ENCODE results near the gene ISYNA1.

ISYNA1 gene

GRCh38 chr19:18477042-18477779 is 39.3 kb upstream of the ISYNA1 start:
- no CpG with 5 or more reads among the region's 24 CpGs for WGBS (ENCODE audit: extremely low coverage, insufficient coverage, insufficient read length)
- H2AFZ ChIP-seq (ENCODE audit: insufficient read depth, low read length, poor library complexity): no peak overlapping the region
- H3K9me3 ChIP-seq (ENCODE audit: insufficient read depth, low read depth, low read length): peaks cover 1% of the 10 kb centered on the region
- H3K27ac ChIP-seq (ENCODE audit: low read depth, low read length): no peak overlapping the region
- peaks cover 7% of the 10 kb centered on the region for H3K79me2 ChIP-seq (ENCODE audit: control insufficient read depth, insufficient read depth, low read length, poor library complexity)
- H3K23ac ChIP-seq (ENCODE audit: low read length): no peak overlapping the region
- no peak for DNase-seq
- H2BK12ac ChIP-seq (ENCODE audit: low read length): no peak overlapping the region
- H3K18ac ChIP-seq (ENCODE audit: low read length): no peak overlapping the region
- H4K8ac ChIP-seq (ENCODE audit: low read depth, low read length): no peak overlapping the region
- H3K79me1 ChIP-seq (ENCODE audit: low read length): peaks cover 6% of the 10 kb centered on the region
- no peaks in the 10 kb centered on the region for H3K27me3 ChIP-seq (ENCODE audit: insufficient read depth, low read length)
- no peak overlapping the region for H2BK120ac ChIP-seq (ENCODE audit: insufficient read depth, low read length, poor library complexity)
- no peak overlapping the region for H3K4me3 ChIP-seq (ENCODE audit: low read depth, low read length)
- peak overlapping the region; percentile 3 for H2AK5ac ChIP-seq (ENCODE audit: low read length)
- no peak overlapping the region for H2BK5ac ChIP-seq (ENCODE audit: low read depth, low read length, poor library complexity)
- H3K9ac ChIP-seq (ENCODE audit: low read length): no peak overlapping the region
- no peak overlapping the region for H4K12ac ChIP-seq (ENCODE audit: low read depth, low read length)
- no peak overlapping the region for H3K4ac ChIP-seq (ENCODE audit: low read depth, low read length)
- H4K91ac ChIP-seq (ENCODE audit: low read depth, low read length): no peak overlapping the region
- H3K4me2 ChIP-seq (ENCODE audit: low read length): no peak overlapping the region
- H3K14ac ChIP-seq (ENCODE audit: low read length): no peak overlapping the region
- H3K4me1 ChIP-seq (ENCODE audit: control insufficient read depth in 1 of 2, insufficient read depth in 2 of 2, low read length in 2 of 2): peaks cover 17 to 18% of the 10 kb centered on the region in 2 experiments
- H3K36me3 ChIP-seq (ENCODE audit: control insufficient read depth in 1 of 2, insufficient read depth in 2 of 2, low read length in 2 of 2): peaks cover 0 to 3% of the 10 kb centered on the region in 2 experiments

GRCh38 chr19:18476507-18477041 is 38.6 kb upstream of the ISYNA1 start:
- Histone ChIP-seq H3K23ac (ENCODE audit: low read length) (no peak overlapping the region), H3K79me1 (ENCODE audit: low read length) (peaks cover 6% of the 10 kb centered on the region), H3K79me2 (ENCODE audit: control insufficient read depth, insufficient read depth, low read length, poor library complexity) (peaks cover 7% of the 10 kb centered on the region), H3K9ac (ENCODE audit: low read length) (no peak overlapping the region), H2BK120ac (ENCODE audit: insufficient read depth, low read length, poor library complexity) (no peak overlapping the region), H2BK12ac (ENCODE audit: low read length) (no peak overlapping the region), H3K27ac (ENCODE audit: low read depth, low read length) (no peak overlapping the region), H4K12ac (ENCODE audit: low read depth, low read length) (no peak overlapping the region), H3K14ac (ENCODE audit: low read length) (no peak overlapping the region), H3K36me3 (ENCODE audit: control insufficient read depth in 1 of 2, insufficient read depth in 2 of 2, low read length in 2 of 2) (peaks cover 0 to 3% of the 10 kb centered on the region in 2 experiments), H4K91ac (ENCODE audit: low read depth, low read length) (no peak overlapping the region), H3K4ac (ENCODE audit: low read depth, low read length) (peak overlapping the region; percentile 10), H3K18ac (ENCODE audit: low read length) (no peak overlapping the region), H3K4me2 (ENCODE audit: low read length) (no peak overlapping the region), H2AFZ (ENCODE audit: insufficient read depth, low read length, poor library complexity) (no peak overlapping the region), H3K4me3 (ENCODE audit: low read depth, low read length) (no peak overlapping the region), H4K8ac (ENCODE audit: low read depth, low read length) (no peak overlapping the region), H3K4me1 (ENCODE audit: control insufficient read depth in 1 of 2, insufficient read depth in 2 of 2, low read length in 2 of 2) (peaks cover 17 to 18% of the 10 kb centered on the region in 2 experiments), H2BK5ac (ENCODE audit: low read depth, low read length, poor library complexity) (no peak overlapping the region), H3K27me3 (ENCODE audit: insufficient read depth, low read length) (no peaks in the 10 kb centered on the region), H3K9me3 (ENCODE audit: insufficient read depth, low read depth, low read length) (peaks cover 1% of the 10 kb centered on the region), H2AK5ac (ENCODE audit: low read length) (no peak overlapping the region)
- no peak for DNase-seq
- WGBS (ENCODE audit: extremely low coverage, insufficient coverage, insufficient read length): no CpG with 5 or more reads among the region's 14 CpGs

GRCh38 chr19:18475762-18476331 is 37.9 kb upstream of the ISYNA1 start:
- no peak overlapping the region for H3K14ac ChIP-seq (ENCODE audit: low read length)
- no CpG with 5 or more reads among the region's 19 CpGs for WGBS (ENCODE audit: extremely low coverage, insufficient coverage, insufficient read length)

GRCh38 chr19:18475004-18475453 is 37.1 kb upstream of the ISYNA1 start:
- no peak overlapping the region for H3K4me3 ChIP-seq (ENCODE audit: low read depth, low read length)
- H3K27me3 ChIP-seq (ENCODE audit: insufficient read depth, low read length): no peaks in the 10 kb centered on the region
- H2AK5ac ChIP-seq (ENCODE audit: low read length): no peak overlapping the region
- H3K23ac ChIP-seq (ENCODE audit: low read length): no peak overlapping the region
- H4K91ac ChIP-seq (ENCODE audit: low read depth, low read length): no peak overlapping the region
- H2BK12ac ChIP-seq (ENCODE audit: low read length): no peak overlapping the region
- no peak overlapping the region for H2BK120ac ChIP-seq (ENCODE audit: insufficient read depth, low read length, poor library complexity)
- H4K8ac ChIP-seq (ENCODE audit: low read depth, low read length): no peak overlapping the region
- no CpG with 5 or more reads among the region's 5 CpGs for WGBS (ENCODE audit: extremely low coverage, insufficient coverage, insufficient read length)
- H4K12ac ChIP-seq (ENCODE audit: low read depth, low read length): no peak overlapping the region
- peaks cover 0 to 7% of the 10 kb centered on the region in 2 experiments for H3K36me3 ChIP-seq (ENCODE audit: control insufficient read depth in 1 of 2, insufficient read depth in 2 of 2, low read length in 2 of 2)
- no peak overlapping the region for H3K14ac ChIP-seq (ENCODE audit: low read length)
- H2BK5ac ChIP-seq (ENCODE audit: low read depth, low read length, poor library complexity): no peak overlapping the region
- H3K18ac ChIP-seq (ENCODE audit: low read length): no peak overlapping the region
- H3K27ac ChIP-seq (ENCODE audit: low read depth, low read length): no peak overlapping the region
- H3K79me1 ChIP-seq (ENCODE audit: low read length): peaks cover 4% of the 10 kb centered on the region
- H3K4me1 ChIP-seq (ENCODE audit: control insufficient read depth in 1 of 2, insufficient read depth in 2 of 2, low read length in 2 of 2): peaks cover 15% of the 10 kb centered on the region in 2 experiments
- no peak for DNase-seq
- no peaks in the 10 kb centered on the region for H3K9me3 ChIP-seq (ENCODE audit: insufficient read depth, low read depth, low read length)
- H3K4ac ChIP-seq (ENCODE audit: low read depth, low read length): no peak overlapping the region
- no peak overlapping the region for H2AFZ ChIP-seq (ENCODE audit: insufficient read depth, low read length, poor library complexity)
- peaks cover 5% of the 10 kb centered on the region for H3K79me2 ChIP-seq (ENCODE audit: control insufficient read depth, insufficient read depth, low read length, poor library complexity)
- H3K4me2 ChIP-seq (ENCODE audit: low read length): no peak overlapping the region
- H3K9ac ChIP-seq (ENCODE audit: low read length): no peak overlapping the region

More at GRCh38 chr19:18475762-18476331, 37.9 kb upstream of the ISYNA1 start:
- H3K36me3 ChIP-seq (ENCODE audit: control insufficient read depth in 1 of 2, insufficient read depth in 2 of 2, low read length in 2 of 2): peaks cover 0 to 3% of the 10 kb centered on the region in 2 experiments
- H3K79me2 ChIP-seq (ENCODE audit: control insufficient read depth, insufficient read depth, low read length, poor library complexity): peaks cover 7% of the 10 kb centered on the region
- H2AFZ ChIP-seq (ENCODE audit: insufficient read depth, low read length, poor library complexity): no peak overlapping the region
- no peaks in the 10 kb centered on the region for H3K27me3 ChIP-seq (ENCODE audit: insufficient read depth, low read length)
- DNase-seq: no peak
- no peak overlapping the region for H2BK12ac ChIP-seq (ENCODE audit: low read length)
- H3K4me2 ChIP-seq (ENCODE audit: low read length): no peak overlapping the region
- no peak overlapping the region for H3K27ac ChIP-seq (ENCODE audit: low read depth, low read length)
- H2AK5ac ChIP-seq (ENCODE audit: low read length): no peak overlapping the region
- no peak overlapping the region for H3K4me3 ChIP-seq (ENCODE audit: low read depth, low read length)
- no peak overlapping the region for H4K12ac ChIP-seq (ENCODE audit: low read depth, low read length)
- H3K18ac ChIP-seq (ENCODE audit: low read length): no peak overlapping the region
- H4K91ac ChIP-seq (ENCODE audit: low read depth, low read length): no peak overlapping the region
- no peak overlapping the region for H3K4ac ChIP-seq (ENCODE audit: low read depth, low read length)
- H3K9ac ChIP-seq (ENCODE audit: low read length): no peak overlapping the region
- H3K23ac ChIP-seq (ENCODE audit: low read length): no peak overlapping the region
- peaks cover 6% of the 10 kb centered on the region for H3K79me1 ChIP-seq (ENCODE audit: low read length)
- no peaks in the 10 kb centered on the region for H3K9me3 ChIP-seq (ENCODE audit: insufficient read depth, low read depth, low read length)
- H4K8ac ChIP-seq (ENCODE audit: low read depth, low read length): no peak overlapping the region
- no peak overlapping the region for H2BK120ac ChIP-seq (ENCODE audit: insufficient read depth, low read length, poor library complexity)
- H2BK5ac ChIP-seq (ENCODE audit: low read depth, low read length, poor library complexity): no peak overlapping the region
- H3K4me1 ChIP-seq (ENCODE audit: control insufficient read depth in 1 of 2, insufficient read depth in 2 of 2, low read length in 2 of 2): peaks cover 17 to 18% of the 10 kb centered on the region in 2 experiments
